Measurements from ENCODE around the gene DLG2. TPM values are rescaled to one million over a fixed set of nuclear protein-coding genes. Genes with fewer than 3 reads are reported as not detected.

The DLG2 gene
- total and polyA plus RNA-seq, 2 of the 4 experiments (the other 2 are of a cell fraction) = 0.31 to 0.36 TPM

DNA sequence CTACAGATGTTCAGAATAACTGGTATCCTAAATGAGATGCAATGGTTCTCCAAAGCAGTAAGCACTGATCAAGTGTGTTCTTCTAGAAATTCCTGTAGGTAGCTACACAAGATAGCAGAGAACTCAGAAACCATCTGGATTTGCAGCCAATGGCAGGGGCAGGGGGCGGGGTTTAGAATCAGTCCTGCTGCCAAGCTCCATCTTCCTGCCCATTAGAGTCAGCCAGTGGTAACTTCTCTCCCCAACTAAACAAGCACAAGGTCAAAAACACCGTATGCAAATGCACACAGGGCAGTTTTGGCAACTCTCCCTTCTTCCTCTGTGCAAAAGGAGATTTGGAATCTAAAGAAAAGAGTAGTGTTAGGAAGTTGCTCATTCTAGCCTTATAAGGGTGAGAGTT is 2103.5 kb downstream of the DLG2 start:
- no peak overlapping the region for H3K9ac ChIP-seq (ENCODE audit: low read depth, low read length)
- no peak overlapping the region for H3K4ac ChIP-seq (ENCODE audit: low read depth, low read length)
- no peak overlapping the region for H4K91ac ChIP-seq (ENCODE audit: insufficient read depth, low read depth, low read length)
- no peak overlapping the region for H2AK9ac ChIP-seq (replicated peaks; ENCODE audit: low read depth, low read length, poor library complexity)
- H3K4me3 ChIP-seq (ENCODE audit: insufficient read depth, low read depth, low read length) = no peak overlapping the region
- H2AK5ac ChIP-seq (ENCODE audit: low read depth, low read length) = no peak overlapping the region
- H3K4me2 ChIP-seq (ENCODE audit: low read depth, low read length) = no peak overlapping the region
- no peak overlapping the region for H3K18ac ChIP-seq (ENCODE audit: low read depth, low read length)
- DNase-seq = no peak
- no peak overlapping the region for H3K23ac ChIP-seq (ENCODE audit: low read depth, low read length)
- in situ Hi-C loops (cut with MboI; ENCODE audit: low sequenced_read_pairs) = loop anchor here (10.0 kb wide), 1 partner anchor 291 kb away; no protein-coding TSS in a partner anchor
- H3K4me1 ChIP-seq (ENCODE audit: control insufficient read depth, insufficient read depth, low read length) = no peaks in the 10 kb centered on the region
- no peak overlapping the region for H2BK5ac ChIP-seq (ENCODE audit: low read depth, low read length, poor library complexity, severe bottlenecking)
- H3K56ac ChIP-seq (ENCODE audit: extremely low read depth, insufficient read depth, low read length) = no peak overlapping the region
- no peaks in the 10 kb centered on the region for H3K9me3 ChIP-seq (ENCODE audit: control insufficient read depth, insufficient read depth, low read length)
- no peak overlapping the region for H3K27ac ChIP-seq (ENCODE audit: insufficient read depth, low read length)
- H2BK15ac ChIP-seq (ENCODE audit: low read depth, low read length) = no peak overlapping the region
- H3K14ac ChIP-seq (replicated peaks; ENCODE audit: low read depth, low read length) = no peak overlapping the region
- no TSS peak for BruUV-seq (replicated peaks)
- H2BK120ac ChIP-seq (ENCODE audit: low read depth, low read length) = no peak overlapping the region
- no CpG with 5 or more reads among the region's 2 CpGs for WGBS, 2 experiments (ENCODE audit: extremely low coverage in 2 of 2, insufficient read length in 1 of 2)
- TF ChIP-seq FOS (IDR thresholded peaks at IDR 0.05; ENCODE audit: low read depth, low read length) = no peak
- TF ChIP-seq CEBPB (IDR thresholded peaks at IDR 0.05; ENCODE audit: low read depth, low read length) = no peak
- TF ChIP-seq RFX5 (IDR thresholded peaks at IDR 0.05; ENCODE audit: low read depth, low read length) = no peak
- TF ChIP-seq BHLHE40 (IDR thresholded peaks at IDR 0.05; ENCODE audit: low read depth, low read length) = no peak
- no peak overlapping the region for H4K5ac ChIP-seq (ENCODE audit: low read depth, low read length)
- intact Hi-C loops (cut with micrococcal nuclease) = loop anchor here (5.0 kb wide), 1 partner anchor 236 kb away; the partner anchor contains the start of gene CCDC90B
- no peak overlapping the region for H2BK20ac ChIP-seq (ENCODE audit: low read depth, low read length)
- peaks cover 5% of the 10 kb centered on the region for H3K27me3 ChIP-seq (ENCODE audit: control insufficient read depth, insufficient read depth, low read length)
- no peaks in the 10 kb centered on the region for H3K79me1 ChIP-seq (ENCODE audit: low read depth in 1 of 2, low read length in 2 of 2)
- no peaks in the 10 kb centered on the region for H3K36me3 ChIP-seq (ENCODE audit: control insufficient read depth, insufficient read depth, low read length)
- H4K8ac ChIP-seq (ENCODE audit: low read depth in 2 of 2, low read length in 2 of 2) = no peak overlapping the region
- CTCF ChIA-PET = interaction anchor here (0.6 to 2.5 kb wide), 4 partner anchors 9 to 521 kb away, joined by 3 to 6 read pairs (median 4); no protein-coding TSS in a partner anchor
- H4K20me1 ChIP-seq (ENCODE audit: insufficient read depth, low read length) = no peaks in the 10 kb centered on the region
- POLR2A ChIA-PET (ENCODE audit: unreplicated experiment) = no interaction called here
- no peaks in the 10 kb centered on the region for H3K9me1 ChIP-seq (ENCODE audit: insufficient read depth, low read length)
- no peak overlapping the region for H2AFZ ChIP-seq (replicated peaks; ENCODE audit: low read length, poor library complexity)
- dilution Hi-C loops (cut with HindIII; ENCODE audit: low sequenced_read_pairs, unreplicated experiment) = no loop called here
- no peak for ATAC-seq (ENCODE audit: low read depth)

Measured in IMR-90 (cell line).